ENCODE measurements around the gene NUDT3.

NUDT3 gene

DNA sequence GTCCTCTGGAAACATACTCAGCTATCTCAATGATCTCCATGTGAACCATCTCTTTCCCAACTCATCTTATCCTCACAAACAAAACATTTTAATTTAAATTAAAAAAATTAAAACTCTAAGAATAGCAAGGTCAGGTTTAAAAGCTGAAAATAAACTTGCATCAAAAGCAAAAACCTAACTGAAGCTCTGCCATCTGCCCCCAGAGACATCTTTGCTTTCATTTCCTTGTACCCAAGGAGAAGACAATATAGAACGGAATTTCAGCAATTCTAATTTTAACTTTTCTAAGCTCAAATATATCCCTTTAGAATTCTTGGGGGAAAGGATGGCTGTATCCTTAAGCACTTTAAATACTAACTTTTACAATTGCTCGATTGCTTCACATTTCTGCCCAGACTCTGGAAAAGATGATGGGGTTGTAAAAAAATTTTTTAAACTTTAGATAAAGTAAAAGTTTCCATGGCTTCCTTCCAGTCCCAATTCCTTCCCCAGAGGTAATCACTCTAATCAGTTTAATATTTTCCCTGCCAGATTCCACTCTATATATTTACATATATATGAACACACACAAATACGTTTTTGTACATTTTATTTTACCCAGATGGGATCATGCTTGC lies 74.5 kb downstream of the NUDT3 start:
- DNase-seq = no peak

DNA sequence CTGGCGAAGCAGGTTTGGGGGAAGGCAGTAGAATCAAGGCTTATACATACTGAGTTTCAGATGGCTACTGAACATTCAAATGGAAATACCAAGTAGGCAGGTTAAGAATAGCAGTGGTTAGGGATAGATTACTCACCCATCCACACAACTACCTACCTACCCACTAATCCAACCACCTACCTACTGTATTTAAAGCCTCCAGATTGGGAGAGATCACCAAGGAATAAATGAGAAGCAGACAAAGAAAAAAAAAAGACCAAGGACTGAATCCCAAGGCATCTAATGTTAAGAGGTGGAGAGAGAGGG lies 75.3 kb downstream of the NUDT3 start:
- no peak for DNase-seq

DNA sequence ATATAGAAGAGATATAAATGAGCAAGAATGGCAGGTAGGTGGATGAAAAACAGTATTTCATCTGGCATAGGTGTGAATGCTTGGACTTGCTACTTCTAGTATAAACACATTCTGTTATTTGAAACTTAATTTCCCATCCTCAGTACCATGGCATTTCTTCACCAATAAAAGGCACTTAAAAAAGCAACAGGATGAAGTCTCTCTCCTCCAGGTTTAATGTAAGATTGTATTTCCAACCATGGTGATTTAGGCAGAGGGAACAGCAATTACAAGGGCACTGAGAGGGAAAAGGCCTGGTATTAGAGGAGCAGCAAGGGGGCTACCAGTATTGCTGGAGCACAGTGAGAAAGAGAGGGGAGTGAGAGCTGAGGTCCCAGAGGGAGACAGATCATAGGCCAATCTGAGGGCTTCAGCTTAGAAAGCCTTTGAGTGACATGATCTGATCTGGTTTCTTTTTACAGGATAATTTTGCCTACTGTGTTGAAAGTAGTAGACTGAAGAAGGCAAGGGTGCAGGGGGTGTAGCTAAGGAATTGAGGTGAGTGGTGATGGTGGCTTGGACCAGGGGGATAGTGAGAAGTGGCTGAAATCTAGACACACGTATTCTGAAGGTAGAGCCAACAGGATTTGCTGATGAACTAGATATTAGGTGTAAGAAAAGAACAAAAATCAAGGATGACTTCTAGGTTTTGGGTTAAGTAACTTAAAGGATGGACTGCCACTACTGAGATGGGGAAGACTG lies 75.9 kb downstream of the NUDT3 start:
- no peak for DNase-seq

DNA sequence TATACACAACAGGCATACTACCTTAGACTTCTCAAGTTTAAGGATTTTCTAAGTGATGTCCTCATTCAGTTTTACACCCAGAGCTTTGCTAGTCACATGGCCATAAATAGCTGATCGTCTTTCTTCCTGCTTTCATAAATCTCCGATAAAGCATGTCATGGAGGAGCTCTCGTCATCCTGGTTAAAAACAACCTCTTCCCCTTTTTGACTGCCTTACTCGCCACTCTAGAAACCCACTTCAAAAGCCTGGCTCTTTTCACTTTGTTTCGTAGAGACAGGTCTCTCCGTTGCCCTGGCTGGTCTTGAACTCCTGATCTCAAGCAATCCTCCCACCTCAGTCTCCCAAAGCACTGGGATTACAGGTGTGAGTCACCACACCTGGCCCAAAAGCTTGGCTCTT lies 76.7 kb downstream of the NUDT3 start:
- DNase-seq = no peak

DNA sequence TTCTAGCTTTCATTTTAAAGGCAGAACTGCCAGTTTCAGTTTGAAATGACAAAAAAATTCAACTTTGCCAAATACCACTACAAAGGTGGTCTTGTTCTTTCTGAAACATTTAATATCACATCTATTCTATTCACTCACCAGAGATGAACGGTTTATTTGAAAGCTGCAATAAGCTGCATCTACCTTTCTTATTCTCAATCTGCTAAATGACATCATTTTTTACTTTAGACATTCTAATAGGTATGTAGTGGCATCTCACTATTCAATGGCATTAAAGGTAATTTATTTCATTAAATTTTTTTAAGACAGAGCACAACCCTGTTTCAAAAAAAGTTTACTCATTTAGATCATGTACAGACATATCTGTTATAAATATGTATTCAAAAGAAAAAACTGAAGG lies 77.2 kb downstream of the NUDT3 start:
- DNase-seq = no peak

DNA sequence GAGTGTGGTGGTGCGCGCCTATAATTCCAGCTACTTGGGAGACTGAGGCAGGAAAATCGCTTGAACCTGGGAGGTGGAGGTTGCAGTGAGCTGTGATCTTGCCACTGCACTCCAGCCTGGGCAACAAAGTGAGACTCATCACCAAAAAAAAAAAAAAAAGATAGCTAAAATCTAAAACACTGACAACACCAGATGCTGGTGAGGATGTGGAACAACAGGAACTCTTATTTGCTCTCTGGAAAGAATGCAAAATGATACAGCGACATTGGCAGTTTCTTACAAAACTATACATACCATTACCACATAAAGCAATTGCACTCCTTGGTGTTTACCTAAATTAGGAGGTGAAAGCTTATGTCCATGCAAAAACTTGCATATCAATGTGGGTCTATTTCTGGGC lies 80.2 kb downstream of the NUDT3 start:
- DNase-seq = no peak

DNA sequence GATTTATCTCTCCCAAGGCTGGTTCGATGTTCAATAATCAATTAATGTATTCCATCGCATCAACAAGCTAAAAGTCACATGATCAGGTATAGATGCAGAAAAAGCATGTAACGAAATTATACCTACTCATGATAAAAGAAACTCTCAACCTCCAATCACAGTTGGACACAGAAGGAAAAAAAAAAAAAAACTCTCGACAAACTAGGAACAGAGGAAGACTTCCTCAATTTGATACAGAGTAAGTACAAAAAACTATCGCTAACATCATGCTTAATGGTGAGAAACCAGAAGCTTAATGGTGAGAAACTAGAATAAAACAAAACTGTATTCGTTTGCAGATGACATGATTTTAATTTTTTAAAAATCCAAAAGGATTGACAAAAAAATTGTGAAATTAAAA lies 81.7 kb downstream of the NUDT3 start:
- DNase-seq = no peak

DNA sequence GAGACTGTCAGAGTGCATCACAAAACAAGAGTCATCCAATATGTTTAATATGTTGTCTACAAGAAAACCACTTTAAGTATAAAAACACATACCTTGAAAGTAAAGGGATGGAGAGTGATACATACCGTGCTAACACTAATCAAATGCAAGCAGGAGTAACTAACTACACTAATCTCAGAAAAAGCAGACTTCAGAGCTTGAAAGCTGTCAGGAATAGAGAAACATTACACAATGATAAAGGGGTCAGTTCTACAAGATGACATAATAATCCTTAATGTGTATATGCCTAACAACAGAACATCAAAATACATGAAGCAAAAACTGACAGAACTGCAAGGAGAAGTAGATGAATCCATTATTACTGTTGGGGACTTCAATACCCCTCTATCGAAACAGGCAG lies 84.0 kb downstream of the NUDT3 start:
- DNase-seq = no peak

DNA sequence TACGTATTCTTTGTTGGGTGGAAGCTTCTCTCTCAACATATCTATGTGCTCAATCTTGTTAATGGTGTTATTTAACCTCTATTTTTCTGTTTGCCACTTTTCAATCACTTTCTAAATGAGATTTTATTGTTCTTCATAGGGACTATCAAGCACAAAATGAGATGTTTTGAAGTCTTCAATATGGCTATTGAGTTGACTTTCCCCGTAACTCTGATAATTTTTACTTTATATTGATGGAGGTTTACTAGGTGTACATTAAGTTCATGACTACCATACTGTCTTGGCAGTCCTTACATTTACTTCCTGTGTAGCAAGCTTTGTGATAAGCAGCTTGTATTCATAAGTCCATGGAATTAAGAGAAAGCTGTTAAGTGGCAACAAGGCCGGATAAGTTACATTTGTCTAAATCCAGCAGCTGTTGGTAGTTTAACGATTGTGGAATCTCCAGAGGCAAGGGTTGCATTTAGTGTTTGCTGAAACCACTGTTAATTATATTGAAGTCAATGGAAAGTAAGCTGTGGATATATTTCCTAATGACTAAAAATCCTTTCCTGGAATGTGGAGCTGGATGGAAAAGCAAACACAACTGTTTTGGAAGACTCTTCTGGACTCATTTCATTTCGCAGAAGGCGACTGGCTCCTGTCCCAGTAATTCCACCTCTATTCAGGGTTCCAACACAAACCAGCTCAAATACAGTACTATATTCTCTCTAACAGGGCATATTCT lies 86.3 kb downstream of the NUDT3 start:
- no peak for DNase-seq

DNA sequence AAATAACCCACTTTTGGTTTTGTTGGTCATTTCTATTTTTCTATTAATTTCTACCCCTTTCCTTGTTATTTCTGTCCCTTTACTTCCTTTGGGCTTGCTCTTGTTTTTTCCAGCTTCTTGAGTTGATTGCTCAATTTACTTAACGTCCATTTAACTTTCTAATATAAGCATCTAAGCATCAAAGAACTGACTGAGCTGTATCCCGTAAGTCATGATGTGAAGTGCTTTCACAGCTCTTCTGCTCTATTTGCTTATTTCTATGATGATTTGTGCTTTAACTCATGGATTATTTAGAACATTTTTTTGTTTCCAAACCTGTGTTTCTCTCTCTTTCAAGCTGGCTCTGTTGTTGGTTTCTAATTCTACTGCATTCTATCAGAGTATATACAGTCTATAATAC lies 87.0 kb downstream of the NUDT3 start:
- DNase-seq = no peak

DNA sequence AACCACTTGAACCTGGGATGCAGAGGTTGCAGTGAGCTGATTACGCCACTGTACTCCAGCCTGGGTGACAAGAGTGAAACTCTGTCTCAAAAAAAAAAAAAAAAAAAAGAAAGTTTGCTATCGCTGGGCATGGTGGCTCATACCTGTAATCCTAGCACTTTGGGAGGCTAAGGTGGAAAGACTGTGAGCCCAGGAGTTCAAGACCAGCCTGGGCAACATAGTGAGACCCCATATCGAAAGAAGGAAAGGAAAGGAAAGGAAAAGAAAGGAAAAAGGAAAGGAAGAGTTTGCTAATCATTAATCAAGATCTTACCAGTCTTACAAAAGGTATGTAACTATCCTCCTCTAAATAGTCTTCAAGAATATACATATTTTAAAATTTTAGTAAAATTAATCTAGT lies 88.3 kb downstream of the NUDT3 start:
- no peak for DNase-seq

DNA sequence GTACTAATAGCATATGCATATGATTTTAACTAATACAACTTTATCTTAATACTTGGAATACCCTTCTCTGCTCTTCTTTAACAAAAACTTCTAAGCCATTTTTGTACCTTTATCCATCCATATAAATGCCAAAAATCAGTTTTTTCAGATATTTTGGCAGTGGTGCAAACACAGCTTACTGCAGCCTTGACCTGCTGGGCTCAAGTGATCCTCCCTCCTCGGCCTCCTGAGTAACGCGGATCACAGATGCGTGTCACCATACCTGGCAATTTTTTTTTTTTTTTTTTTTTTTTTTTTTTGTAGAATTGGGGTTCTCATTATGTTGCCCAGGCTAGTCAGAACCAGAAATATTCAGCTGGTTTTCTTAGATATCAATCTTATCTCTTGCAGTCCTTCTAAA lies 89.5 kb downstream of the NUDT3 start:
- DNase-seq = no peak

DNA sequence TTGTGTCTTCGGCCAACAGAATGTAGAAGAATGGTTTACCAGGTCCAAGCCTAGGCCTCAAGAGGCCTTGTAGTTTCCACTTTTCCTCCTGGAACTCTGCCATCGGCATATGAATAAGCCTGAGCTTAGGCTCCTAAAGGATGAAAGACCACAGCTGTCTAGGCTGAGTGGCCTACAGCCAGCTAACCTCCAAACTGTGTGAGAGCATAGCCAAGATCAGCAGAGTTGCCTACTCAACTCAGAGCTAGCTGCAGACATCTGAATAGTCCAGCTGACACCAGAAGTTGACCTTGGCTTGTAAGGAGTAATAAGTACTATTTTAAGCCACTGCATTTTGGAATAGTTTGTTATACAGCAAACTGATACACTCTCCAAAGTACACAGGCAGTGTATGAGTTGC lies 91.1 kb downstream of the NUDT3 start:
- DNase-seq = no peak

DNA sequence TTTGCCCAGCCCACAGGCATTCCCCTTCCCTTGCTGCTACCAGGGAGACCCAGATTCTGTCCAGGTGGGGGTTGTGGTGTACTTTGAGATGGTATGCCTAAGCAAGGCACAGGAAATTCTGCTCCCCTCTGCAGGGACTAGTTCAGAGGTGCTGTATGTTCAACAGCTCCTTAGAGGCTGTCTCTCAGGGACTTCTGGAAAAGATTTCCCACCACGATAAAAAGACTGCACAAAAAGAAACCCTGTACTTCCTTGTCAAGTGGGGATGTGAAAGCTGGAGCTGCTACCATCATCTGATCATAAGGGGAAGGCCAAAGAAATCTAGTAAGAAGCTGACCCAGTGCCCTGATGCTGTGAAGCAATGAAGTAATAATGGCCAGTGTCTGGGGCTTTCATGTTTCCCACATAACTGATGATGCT lies 92.1 kb downstream of the NUDT3 start:
- DNase-seq = no peak

DNA sequence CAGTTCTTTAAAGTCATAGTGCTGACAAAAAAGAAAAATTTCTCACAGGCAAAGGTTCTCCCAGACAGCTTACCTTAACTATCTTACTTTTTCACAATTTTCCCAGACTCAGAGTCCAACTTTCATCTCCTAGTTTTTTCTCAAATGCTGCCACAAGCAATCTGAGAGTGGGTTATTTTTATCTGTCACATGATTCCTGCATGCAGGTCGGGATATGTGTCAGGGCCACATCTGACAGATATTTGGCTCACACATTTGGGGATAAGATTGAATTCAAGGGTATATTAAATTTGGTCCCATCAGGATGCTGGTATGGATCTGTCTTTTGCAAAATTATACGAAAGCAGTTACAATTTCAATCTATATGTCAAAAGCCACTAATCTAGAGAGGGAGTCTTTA lies 93.5 kb downstream of the NUDT3 start:
- no peak for DNase-seq

DNA sequence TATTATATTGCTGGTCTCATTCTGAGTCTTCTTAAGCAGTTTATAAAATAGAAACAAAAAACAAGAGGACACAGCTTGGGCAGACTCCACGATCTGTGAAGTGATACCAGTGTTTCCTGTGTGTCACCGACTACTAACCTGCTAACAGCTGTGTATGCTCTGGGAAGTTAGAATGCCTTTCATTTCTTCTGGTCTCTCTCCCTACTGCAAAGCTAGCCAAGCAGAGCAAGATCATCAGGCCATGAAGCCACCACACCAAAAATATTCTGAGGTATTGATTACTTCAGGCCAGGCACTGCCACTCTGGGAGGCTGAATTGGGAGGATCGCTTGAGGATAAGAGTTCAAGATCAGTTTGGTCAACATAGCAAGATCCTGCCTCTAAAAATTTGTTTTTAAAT lies 96.7 kb downstream of the NUDT3 start:
- DNase-seq = no peak

DNA sequence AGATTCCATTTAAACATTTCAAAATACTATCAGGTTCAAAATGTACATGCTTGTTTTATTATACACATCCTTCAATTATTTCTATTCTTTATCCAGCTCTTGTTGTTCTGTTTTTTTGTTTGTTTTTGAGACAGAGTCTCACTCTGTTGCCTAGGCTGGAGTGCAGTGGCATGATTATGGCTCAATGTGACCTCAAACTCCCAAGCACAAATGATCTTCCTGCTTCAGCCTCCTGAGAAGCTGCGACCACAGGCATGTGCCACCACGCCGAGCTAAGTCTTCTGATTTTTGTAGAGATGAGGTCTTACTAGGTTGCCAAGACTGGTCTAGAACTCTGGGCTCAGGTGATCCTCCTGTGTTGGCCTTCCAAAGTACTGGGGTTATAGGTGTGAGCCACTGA lies 99.5 kb downstream of the NUDT3 start:
- DNase-seq = no peak

DNA sequence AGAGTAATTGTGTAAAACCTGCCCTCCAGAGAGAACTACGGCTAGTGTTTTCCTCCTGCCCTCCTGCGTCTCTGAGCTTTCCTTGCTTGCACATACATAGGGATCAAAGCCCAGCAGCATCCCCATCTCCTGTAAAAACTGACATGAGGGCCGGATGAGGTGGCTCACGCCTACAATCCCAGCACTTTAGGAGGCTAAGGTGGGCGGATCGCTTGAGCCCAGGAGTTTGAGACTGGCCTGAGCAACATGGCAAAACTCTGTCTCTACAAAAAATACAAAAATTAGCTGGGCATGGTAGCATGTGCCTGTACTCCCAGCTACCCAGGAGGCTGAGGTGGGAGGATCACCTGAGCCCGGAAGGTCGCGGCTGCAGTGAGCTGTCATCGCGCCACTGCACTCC lies 103.3 kb downstream of the NUDT3 start:
- no peak for DNase-seq

DNA sequence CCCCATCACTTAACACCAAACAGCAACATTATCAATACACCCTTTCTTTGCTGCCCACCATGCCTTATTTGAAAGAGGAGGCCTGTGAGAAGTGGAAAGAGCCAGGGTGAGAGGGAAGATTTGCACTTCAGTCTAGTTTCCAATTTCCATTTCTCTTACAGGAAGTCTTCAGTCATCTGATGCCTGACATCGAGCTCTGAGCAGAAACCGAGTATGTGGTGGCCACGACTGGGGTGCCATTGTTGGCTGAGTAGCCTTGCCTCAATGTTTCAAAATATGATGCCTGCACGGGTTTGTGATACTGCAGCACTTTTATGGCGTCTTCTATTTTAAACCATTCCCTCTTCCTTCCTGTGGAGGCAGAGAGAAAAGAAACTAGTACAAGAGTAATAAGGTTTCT lies 103.9 kb downstream of the NUDT3 start:
- DNase-seq = no peak

DNA sequence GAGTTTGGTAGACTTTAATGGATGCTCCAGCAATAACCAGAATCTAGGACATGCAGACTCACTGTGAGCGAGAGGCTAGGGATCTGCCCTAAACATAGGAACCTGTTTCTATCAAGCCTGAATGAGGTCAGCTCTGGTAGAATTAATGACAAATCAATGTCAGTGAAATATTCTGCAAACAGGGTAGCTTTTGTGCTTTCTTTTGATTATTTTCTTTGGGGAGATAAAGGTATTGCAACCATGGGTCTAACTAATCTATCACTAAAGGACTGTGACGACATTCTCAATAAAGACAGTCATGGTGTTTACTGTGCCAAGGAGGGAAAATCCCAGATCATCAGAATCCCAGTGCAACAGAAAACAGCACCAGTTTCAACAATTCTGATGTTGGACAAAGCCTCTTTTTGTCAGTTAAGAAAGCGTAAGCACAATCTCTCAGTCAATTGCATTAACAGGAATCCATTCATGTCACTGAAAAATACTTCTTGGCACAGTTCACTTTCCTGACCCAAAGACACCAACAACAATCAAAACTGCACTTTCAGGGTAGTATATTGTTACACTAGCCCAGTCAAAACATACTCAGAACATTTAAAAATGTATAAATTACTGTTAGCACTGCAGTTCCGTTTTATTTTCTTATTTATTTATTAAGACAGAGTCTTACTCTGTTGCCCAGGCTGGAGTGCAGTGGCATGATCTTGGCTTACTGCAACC lies 106.9 kb downstream of the NUDT3 start:
- DNase-seq = no peak

DNA sequence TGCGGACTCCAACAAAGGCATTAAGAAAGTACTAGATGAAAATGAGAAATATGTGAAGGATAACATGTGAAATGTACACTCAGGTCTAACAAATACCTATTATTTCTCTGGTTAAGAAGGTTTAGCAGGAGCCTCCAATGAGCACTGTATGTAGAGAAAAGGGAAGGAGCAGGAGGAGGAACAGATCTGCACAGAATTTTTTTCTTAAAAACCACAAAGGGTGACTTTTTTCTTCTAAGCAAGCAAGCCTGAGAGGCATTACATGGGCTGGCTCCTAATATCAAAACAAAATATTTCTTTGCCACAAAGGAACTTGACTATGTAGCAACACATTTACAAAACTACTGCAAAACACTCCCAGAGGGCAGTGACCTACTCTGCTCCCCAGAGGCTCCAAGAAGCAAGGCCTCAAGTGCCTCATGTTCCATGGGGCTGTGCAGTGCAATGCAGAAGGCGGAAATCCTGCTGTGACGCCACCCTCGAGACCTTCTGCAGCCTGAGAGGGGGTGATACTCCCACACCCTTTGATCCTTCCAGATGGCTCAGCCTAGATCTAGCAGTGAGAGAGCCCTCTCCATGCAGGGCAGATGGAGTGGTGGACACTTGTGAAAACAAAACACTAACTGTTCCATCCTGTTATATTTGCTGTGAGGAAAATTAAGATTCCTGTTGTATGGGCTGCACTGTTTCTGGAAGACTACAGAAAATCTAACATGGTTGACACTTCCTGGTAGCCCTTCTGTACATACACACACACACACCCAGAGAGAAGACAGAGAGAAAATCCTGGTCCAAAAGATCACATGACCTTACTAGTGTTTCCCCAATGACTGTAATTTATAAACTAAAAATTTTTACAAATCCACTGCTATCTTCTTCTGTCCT lies 107.7 kb downstream of the NUDT3 start:
- DNase-seq = no peak

DNA sequence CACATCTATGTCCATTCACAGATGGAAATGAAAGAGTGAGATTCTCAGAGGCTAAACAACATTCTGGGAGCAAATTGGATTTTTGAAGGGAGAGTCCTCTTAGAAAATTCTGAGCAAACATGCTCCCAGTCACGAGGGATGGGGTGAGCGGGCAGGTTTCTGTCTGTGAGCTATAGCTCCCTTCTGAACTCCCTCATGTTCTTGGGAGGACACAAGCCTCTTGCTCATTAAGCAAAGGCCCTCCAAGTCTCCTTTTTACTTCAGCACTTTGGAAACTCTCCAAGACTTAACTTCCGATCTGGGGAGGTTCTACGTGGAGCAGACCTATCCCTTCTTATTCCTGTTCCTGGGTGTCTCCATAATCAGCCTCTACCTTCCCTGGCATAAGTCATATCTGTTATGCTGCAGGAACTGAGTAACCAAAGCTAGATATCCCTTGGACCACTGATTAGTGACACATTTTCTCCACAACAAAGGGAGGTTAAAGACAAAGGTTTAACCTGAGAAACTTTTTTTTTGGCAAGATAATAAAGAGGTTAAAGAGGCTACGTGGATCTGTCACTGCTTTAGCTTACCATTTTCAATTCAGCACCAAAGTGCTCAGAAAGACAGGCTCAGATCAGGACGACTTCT lies 110.7 kb downstream of the NUDT3 start:
- DNase-seq = no peak
